ENCODE measurements around the gene S100G. TPM values are rescaled to one million over a fixed set of nuclear protein-coding genes. Genes with fewer than 3 reads are reported as not detected.

Gene S100G
- total and polyA plus RNA-seq, 2 experiments from 2014 or later: not detected

DNA sequence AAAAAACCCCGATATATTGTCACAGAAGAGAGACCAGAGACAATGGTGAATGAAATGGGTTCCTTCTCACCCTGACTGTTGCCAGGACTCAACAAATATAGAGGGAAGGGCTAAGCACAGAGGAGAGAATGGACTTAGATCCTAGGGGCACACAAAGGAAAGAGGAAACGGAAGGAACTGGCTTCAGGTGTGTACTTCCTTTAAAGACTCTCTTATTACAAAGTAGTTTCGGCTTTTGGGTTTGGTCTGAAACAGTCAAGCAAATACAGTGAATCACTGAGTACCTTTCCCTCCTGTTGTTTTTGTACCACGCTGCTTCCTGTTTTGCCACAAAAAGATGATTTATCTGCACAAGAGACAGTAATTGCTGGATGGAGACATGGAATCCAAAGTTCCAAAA lies 46.1 kb upstream of the S100G start (continued):
- TF ChIP-seq, protein P1, sequence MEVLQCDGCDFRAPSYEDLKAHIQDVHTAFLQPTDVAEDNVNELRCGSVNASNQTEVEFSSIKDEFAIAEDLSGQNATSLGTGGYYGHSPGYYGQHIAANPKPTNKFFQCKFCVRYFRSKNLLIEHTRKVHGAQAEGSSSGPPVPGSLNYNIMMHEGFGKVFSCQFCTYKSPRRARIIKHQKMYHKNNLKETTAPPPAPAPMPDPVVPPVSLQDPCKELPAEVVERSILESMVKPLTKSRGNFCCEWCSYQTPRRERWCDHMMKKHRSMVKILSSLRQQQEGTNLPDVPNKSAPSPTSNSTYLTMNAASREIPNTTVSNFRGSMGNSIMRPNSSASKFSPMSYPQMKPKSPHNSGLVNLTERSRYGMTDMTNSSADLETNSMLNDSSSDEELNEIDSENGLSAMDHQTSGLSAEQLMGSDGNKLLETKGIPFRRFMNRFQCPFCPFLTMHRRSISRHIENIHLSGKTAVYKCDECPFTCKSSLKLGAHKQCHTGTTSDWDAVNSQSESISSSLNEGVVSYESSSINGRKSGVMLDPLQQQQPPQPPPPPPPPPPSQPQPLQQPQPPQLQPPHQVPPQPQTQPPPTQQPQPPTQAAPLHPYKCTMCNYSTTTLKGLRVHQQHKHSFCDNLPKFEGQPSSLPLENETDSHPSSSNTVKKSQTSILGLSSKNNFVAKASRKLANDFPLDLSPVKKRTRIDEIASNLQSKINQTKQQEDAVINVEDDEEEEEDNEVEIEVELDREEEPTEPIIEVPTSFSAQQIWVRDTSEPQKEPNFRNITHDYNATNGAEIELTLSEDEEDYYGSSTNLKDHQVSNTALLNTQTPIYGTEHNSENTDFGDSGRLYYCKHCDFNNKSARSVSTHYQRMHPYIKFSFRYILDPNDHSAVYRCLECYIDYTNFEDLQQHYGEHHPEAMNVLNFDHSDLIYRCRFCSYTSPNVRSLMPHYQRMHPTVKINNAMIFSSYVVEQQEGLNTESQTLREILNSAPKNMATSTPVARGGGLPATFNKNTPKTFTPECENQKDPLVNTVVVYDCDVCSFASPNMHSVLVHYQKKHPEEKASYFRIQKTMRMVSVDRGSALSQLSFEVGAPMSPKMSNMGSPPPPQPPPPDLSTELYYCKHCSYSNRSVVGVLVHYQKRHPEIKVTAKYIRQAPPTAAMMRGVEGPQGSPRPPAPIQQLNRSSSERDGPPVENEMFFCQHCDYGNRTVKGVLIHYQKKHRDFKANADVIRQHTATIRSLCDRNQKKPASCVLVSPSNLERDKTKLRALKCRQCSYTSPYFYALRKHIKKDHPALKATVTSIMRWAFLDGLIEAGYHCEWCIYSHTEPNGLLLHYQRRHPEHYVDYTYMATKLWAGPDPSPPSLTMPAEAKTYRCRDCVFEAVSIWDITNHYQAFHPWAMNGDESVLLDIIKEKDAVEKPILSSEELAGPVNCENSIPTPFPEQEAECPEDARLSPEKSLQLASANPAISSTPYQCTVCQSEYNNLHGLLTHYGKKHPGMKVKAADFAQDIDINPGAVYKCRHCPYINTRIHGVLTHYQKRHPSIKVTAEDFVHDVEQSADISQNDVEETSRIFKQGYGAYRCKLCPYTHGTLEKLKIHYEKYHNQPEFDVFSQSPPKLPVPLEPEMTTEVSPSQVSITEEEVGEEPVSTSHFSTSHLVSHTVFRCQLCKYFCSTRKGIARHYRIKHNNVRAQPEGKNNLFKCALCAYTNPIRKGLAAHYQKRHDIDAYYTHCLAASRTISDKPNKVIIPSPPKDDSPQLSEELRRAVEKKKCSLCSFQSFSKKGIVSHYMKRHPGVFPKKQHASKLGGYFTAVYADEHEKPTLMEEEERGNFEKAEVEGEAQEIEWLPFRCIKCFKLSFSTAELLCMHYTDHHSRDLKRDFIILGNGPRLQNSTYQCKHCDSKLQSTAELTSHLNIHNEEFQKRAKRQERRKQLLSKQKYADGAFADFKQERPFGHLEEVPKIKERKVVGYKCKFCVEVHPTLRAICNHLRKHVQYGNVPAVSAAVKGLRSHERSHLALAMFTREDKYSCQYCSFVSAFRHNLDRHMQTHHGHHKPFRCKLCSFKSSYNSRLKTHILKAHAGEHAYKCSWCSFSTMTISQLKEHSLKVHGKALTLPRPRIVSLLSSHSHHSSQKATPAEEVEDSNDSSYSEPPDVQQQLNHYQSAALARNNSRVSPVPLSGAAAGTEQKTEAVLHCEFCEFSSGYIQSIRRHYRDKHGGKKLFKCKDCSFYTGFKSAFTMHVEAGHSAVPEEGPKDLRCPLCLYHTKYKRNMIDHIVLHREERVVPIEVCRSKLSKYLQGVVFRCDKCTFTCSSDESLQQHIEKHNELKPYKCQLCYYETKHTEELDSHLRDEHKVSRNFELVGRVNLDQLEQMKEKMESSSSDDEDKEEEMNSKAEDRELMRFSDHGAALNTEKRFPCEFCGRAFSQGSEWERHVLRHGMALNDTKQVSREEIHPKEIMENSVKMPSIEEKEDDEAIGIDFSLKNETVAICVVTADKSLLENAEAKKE (CRISPR knock-in tag; IDR thresholded peaks at IDR 0.05): no peak

DNA sequence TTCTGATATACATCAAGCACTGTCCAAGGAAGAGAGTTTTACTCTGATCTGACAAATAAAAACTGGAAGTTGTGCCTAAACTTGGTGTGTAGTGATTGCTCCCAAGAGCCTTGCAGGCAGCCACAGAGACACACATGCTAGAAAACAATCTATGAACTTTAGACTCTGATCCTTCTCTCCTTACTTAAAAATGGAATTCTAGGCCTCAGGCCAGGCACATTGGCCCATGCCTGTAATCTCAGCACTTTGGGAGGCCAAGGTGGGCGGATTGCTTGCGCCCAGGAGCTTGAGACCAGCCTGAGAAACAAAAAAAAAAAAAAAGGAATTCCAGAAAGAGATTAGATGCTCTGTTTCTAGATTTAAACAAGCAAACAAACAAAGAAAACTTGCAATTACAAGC lies 45.6 kb upstream of the S100G start:
- peaks cover 23% of the 10 kb centered on the region; the same call in 2 of the 3 replicates for H3K4me1 Mint-ChIP-seq
- no peak overlapping the region for H2AFZ ChIP-seq
- no peaks in the 10 kb centered on the region for H4K20me1 ChIP-seq (replicated peaks; ENCODE audit: insufficient read depth)
- H3K4me3 ChIP-seq: no peak overlapping the region
- H3K4me1 ChIP-seq (ENCODE audit: insufficient read depth): no peaks in the 10 kb centered on the region
- H3K27me3 Mint-ChIP-seq (ENCODE audit: insufficient read depth, low read depth, poor library complexity): peaks cover 3% of the 10 kb centered on the region
- no peaks in the 10 kb centered on the region for H3F3A ChIP-seq (replicated peaks; ENCODE audit: low read depth)
- DNase-seq (ENCODE audit: low spot score) (no peak), ATAC-seq (no peak)
- no peaks in the 10 kb centered on the region for H3K9me2 ChIP-seq (ENCODE audit: insufficient read depth)
- no peaks in the 10 kb centered on the region for H3K9me3 Mint-ChIP-seq
- H3K27ac Mint-ChIP-seq: no peak overlapping the region
- peak overlapping the region; percentile 72; the same call in 1 of the 2 replicates for H3K27ac ChIP-seq (ENCODE audit: low read depth)
- H3K36me3 ChIP-seq (ENCODE audit: insufficient read depth): no peaks in the 10 kb centered on the region
- H3K36me3 Mint-ChIP-seq (ENCODE audit: low read depth): peaks cover 54% of the 10 kb centered on the region; the same call in 2 of the 3 replicates
- no peak overlapping the region for H3K4me3 Mint-ChIP-seq
- H3K4me2 ChIP-seq: no peak overlapping the region
- no peaks in the 10 kb centered on the region for H3K79me2 ChIP-seq (replicated peaks; ENCODE audit: insufficient read depth)
- H3K27me3 ChIP-seq (ENCODE audit: insufficient read depth): no peaks in the 10 kb centered on the region
- TF ChIP-seq CREB1 (CRISPR knock-in tag; IDR thresholded peaks at IDR 0.05; ENCODE audit: low read depth) (no peak), JUNB (IDR thresholded peaks at IDR 0.05; ENCODE audit: unreplicated experiment) (no peak), POLR2AphosphoS5 (IDR thresholded peaks at IDR 0.05; ENCODE audit: low read depth) (no peak), NANOG (IDR thresholded peaks at IDR 0.05; ENCODE audit: borderline replicate concordance) (no peak), ZNF114 (CRISPR knock-in tag; IDR thresholded peaks at IDR 0.05) (no peak), EZH2phosphoT487 (IDR thresholded peaks at IDR 0.05; ENCODE audit: unreplicated experiment) (no peak), ZNF331 (CRISPR knock-in tag; IDR thresholded peaks at IDR 0.05; ENCODE audit: low read depth) (no peak), STAT1 (IDR thresholded peaks at IDR 0.05; ENCODE audit: unreplicated experiment) (no peak)
- TF ChIP-seq, protein P2, sequence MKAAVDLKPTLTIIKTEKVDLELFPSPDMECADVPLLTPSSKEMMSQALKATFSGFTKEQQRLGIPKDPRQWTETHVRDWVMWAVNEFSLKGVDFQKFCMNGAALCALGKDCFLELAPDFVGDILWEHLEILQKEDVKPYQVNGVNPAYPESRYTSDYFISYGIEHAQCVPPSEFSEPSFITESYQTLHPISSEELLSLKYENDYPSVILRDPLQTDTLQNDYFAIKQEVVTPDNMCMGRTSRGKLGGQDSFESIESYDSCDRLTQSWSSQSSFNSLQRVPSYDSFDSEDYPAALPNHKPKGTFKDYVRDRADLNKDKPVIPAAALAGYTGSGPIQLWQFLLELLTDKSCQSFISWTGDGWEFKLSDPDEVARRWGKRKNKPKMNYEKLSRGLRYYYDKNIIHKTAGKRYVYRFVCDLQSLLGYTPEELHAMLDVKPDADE (IDR thresholded peaks at IDR 0.05): no peak
- TF ChIP-seq, protein P1 (CRISPR knock-in tag; IDR thresholded peaks at IDR 0.05): no peak

Measured in GM23338 (cell line).